HL-60 (cell line): ENCODE measurements around the gene ASB15.

Experiments used
- DNase-seq, 2 experiments: peaks; one replicate each; pipeline ENCODE4 v3.0.0-alpha.2; 2010 to 2020; ENCODE audit warnings: low read depth in 1 of 2, low spot score in 1 of 2
- H3K27ac ChIP-seq: fragments of 250-450 bp; sonication (Bioruptor Pico); replicated peaks from 2 replicates; pipeline ENCODE4 v1.5.1; 2020; ENCODE audit warnings: mild to moderate bottlenecking, moderate library complexity
- H3K27me3 ChIP-seq: fragments of 250-450 bp; sonication (Bioruptor Pico); 2 replicates; pipeline ENCODE4 v1.5.1; 2021; ENCODE audit warnings: mild to moderate bottlenecking, moderate library complexity; ENCODE audit not compliant: insufficient read depth, poor library complexity, severe bottlenecking
- H3K4me3 ChIP-seq: replicated peaks from 2 replicates; pipeline ENCODE4 v1.5.1; 2011; ENCODE audit warnings: mild to moderate bottlenecking, control low read depth, low read length; ENCODE audit not compliant: insufficient read depth
- CTCF ChIP-seq: IDR thresholded peaks from one replicate; pipeline ENCODE4 v1.5.1; 2011; ENCODE audit warnings: low read length, control low read depth, inconsistent platforms; ENCODE audit not compliant: insufficient read depth
- GABPA ChIP-seq: IDR thresholded peaks from 2 replicates; pipeline ENCODE4 v1.6.1; 2012; ENCODE audit warnings: low read depth
- POLR2AphosphoS5 ChIP-seq: IDR thresholded peaks from 2 replicates; pipeline ENCODE4 v1.6.1; 2012; ENCODE audit warnings: low read depth
- SPI1 ChIP-seq: IDR thresholded peaks from 2 replicates; pipeline ENCODE4 v1.6.1; 2012; ENCODE audit warnings: low read depth, mild to moderate bottlenecking, borderline replicate concordance
- TF ChIP-seq, protein P1 (sequence below): IDR thresholded peaks from 2 replicates; pipeline ENCODE4 v1.6.1; 2012; ENCODE audit warnings: low read depth; ENCODE audit not compliant: insufficient replicate concordance

Gene ASB15

GRCh38 chr7:123607423-123607975 is 5.9 kb downstream of the ASB15 start:
- H3K27me3 ChIP-seq: no peaks in the 10 kb centered on the region
- no peak for DNase-seq
- TF ChIP-seq, protein P1, sequence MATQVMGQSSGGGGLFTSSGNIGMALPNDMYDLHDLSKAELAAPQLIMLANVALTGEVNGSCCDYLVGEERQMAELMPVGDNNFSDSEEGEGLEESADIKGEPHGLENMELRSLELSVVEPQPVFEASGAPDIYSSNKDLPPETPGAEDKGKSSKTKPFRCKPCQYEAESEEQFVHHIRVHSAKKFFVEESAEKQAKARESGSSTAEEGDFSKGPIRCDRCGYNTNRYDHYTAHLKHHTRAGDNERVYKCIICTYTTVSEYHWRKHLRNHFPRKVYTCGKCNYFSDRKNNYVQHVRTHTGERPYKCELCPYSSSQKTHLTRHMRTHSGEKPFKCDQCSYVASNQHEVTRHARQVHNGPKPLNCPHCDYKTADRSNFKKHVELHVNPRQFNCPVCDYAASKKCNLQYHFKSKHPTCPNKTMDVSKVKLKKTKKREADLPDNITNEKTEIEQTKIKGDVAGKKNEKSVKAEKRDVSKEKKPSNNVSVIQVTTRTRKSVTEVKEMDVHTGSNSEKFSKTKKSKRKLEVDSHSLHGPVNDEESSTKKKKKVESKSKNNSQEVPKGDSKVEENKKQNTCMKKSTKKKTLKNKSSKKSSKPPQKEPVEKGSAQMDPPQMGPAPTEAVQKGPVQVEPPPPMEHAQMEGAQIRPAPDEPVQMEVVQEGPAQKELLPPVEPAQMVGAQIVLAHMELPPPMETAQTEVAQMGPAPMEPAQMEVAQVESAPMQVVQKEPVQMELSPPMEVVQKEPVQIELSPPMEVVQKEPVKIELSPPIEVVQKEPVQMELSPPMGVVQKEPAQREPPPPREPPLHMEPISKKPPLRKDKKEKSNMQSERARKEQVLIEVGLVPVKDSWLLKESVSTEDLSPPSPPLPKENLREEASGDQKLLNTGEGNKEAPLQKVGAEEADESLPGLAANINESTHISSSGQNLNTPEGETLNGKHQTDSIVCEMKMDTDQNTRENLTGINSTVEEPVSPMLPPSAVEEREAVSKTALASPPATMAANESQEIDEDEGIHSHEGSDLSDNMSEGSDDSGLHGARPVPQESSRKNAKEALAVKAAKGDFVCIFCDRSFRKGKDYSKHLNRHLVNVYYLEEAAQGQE: no peak
- TF ChIP-seq GABPA: no peak
- no peak for TF ChIP-seq POLR2AphosphoS5
- TF ChIP-seq SPI1: no peak
- TF ChIP-seq CTCF: no peak
- H3K27ac ChIP-seq: no peak overlapping the region
- no peak overlapping the region for H3K4me3 ChIP-seq

DNA sequence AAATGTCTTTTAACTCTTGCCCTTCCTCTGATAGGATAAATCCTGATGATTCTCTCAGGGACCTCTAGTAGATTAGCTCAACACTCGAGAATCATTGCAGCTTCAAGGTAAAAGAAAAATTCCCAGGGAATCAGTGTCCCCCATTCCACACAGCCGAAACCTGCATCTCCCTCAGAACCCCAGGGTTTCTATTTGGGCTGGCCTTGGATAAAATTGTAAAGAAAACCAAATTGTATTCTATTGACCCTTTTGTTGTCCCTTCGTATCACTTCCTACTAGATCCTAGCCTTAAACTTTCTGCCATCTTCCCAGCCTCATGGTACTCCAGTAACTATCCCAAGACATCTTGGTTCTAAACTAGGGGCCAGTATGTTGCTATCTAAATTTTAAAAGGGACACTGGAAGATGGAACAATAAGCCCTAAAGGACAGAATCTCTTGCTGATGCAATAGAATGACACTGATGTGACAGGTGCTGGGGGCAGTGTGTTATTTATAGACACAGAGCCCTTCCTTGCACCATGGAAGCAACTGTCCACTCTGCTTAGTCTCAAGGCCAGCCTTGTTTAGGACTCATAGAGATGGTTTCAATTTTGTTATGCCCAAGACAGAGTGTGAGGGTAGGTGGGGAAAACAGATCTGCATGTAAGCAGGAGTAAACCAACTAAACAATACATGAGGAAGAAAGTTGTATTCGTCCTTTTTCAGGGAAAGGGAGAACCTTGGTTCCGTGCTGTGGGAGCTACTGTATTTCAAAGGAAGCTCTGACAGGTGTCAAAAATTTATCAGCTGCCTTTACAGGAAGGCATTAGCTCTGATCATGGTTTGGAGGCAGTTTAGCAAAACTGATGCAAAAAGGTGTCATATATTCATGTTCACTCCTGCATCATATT is 7.6 kb downstream of the ASB15 start:
- no peak for DNase-seq
- H3K27me3 ChIP-seq: no peaks in the 10 kb centered on the region
- no peak overlapping the region for H3K4me3 ChIP-seq
- no peak overlapping the region for H3K27ac ChIP-seq
- TF ChIP-seq CTCF (no peak), POLR2AphosphoS5 (no peak), GABPA (no peak)

DNA sequence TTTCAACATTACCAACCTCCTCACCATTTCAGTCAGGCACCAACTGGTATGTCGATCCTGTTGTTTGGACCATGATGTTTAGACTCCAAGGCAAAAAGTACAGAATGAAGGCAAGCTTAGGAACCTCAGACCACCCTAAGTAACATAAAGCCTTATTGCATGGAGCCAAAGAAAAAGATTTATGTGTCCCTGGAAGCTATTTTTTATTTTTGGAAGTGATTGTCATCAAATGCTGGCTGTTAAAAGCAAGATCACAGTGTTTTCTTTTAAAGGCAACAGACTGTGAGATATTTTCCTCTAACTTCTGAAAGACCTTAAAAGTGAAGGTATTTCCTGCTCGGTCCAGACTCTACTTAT is 8.2 kb downstream of the ASB15 start:
- Histone ChIP-seq H3K27ac (no peak overlapping the region), H3K27me3 (no peaks in the 10 kb centered on the region), H3K4me3 (no peak overlapping the region)
- TF ChIP-seq SPI1 (no peak), CTCF (no peak), POLR2AphosphoS5 (no peak), GABPA (no peak)
- TF ChIP-seq, protein P1: no peak
- DNase-seq: no peak

DNA sequence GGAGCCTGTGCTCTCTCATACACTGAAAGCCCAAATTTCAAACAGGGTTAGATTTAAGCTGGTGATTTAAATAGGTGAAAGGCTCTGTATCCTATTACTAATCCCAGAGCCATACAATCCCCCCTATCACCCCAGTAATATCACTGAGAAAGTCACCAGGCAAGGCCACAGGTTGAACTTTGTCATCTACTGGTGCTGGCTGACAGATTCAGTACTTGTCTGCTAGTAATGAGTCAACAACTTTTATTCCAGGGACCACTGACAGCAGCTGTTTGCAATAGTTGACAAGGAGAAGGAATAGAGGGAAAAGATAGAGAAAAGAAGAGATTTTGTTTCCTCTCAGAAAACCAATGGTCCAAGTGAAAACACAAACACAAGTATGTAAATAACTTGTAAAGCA is 10.4 kb downstream of the ASB15 start:
- no peak overlapping the region for H3K4me3 ChIP-seq
- no peak for DNase-seq
- TF ChIP-seq GABPA: no peak
- TF ChIP-seq, protein P1: no peak
- no peak for TF ChIP-seq CTCF
- TF ChIP-seq POLR2AphosphoS5: no peak
- TF ChIP-seq SPI1: no peak

More for the DNA sequence above, 10.4 kb downstream of the ASB15 start:
- H3K27me3 ChIP-seq: no peaks in the 10 kb centered on the region
- no peak overlapping the region for H3K27ac ChIP-seq
